Activated CD4-positive, alpha-beta T cell treated with anti-CD3 and anti-CD28 coated beads, Interleukin-10, Interleukin-2, amounts not matched to agents 100 ng/mL and 50 ng/mL, durations not matched to agents 16 hours and 8 hours (primary cell): ENCODE results near the gene QRICH2.
"Not testable (repeated sequence)": the region's sequence is repeated elsewhere in the genome, so short reads cannot be mapped to it uniquely, and the experiment has no call there.

Experiments used
- DNase-seq: peaks from one replicate; pipeline ENCODE4 v3.0.0-alpha.2; 2020

QRICH2 gene

DNA sequence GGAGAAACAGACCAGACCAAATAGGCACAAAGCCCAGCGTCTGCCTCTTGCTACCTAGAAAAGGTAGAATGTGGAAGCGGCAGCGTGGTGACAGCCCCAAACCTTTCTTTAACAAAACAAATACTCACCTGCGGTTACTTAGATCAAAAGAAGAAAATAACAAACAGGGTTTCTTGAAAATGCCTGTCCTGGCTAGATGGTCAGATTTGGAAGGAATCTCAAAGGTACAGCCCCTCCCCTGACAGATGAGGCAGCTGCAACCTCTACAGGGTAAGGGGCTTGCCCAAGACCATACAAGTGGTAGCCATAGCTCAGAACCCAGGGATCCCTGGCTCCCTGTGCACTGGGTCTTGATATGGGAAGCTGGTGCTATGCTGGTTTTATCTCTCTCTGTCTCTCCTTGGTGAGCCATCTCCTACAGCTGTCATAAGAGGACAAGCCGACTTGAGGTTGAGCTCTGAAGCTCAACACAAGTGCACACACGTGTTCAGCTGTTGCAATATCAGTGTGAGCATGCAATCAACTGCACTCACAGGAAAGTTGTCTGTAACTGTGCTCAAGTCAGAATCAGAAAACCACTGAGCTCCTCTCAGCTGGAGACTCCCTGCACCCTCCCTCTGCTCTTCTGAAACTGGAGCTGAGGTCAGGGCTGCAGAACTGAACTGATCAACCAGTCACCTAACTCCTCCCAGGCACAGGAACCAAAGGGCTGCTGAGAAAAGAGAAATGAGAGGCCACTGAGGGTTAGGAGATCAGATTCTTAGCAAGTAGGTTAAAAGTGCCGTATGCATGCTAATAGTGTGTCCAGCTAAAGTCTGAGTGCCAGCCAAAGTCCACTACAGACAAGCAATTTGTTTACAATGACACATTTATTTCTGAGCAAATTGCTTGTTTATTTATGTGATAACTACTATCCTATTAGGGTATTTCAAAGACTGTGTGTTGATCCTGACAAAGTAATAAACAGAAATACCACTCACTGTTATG is 61.7 kb downstream of the QRICH2 start:
- DNase-seq: peak; percentile 97

DNA sequence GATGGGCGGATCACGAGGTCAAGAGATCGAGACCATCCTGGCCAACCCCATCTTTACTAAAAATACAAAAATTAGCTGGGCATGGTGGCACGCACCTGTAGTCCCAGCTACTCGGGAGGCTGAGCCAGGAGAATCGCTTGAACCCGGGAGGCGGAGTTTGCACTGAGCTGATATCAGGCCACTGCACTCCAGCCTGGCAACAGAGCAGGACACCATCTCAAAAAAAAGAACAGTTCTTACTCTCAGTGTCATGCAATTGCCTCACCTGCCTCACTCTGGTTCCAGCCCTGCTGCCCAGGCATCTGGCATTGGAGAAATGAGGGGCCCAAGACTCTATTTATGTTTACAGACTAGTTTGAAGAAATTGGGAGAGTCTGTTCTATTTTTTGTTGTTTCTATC is 63.4 kb downstream of the QRICH2 start:
- not testable (repeated sequence) for DNase-seq

DNA sequence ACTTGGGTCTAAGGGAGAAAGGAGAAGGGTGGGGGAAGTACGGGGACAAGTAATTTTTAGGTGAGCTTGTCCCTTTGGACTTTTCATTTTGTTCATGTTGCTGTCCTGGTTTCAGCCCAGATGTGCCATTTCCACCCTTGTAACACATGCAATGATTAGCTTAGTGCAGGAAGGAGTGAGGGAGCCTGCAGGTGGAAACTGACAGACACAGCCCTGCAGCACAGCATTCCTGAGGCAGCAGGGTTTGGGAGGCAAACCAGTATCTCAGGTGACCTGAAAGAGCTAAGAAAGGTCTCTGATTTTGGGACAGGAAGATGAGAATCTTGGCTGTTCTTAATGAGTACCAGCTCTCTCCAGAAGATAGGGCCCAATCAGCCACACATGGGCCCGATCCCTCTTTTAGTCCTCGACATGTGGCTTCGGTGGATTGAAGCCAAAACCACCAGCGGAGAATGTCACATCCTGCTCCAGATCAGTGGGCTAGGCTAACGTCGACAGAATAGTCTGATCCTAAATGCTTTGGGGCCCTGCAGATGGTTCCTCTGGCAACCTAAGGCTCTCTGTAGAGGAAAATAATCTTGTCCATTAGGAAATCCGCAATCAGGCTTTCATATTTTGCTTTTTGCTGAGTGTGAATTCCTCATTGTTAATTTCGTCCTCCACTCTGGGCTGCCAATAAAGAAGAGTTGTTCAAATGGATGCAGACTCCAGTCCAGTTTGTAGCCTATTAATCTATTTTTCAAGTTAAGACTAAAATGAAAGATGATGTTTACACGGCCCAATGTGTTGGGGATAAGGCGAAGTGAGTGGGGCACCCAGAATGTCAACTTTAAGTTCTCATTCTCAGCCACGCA is 64.0 kb downstream of the QRICH2 start:
- no peak for DNase-seq

DNA sequence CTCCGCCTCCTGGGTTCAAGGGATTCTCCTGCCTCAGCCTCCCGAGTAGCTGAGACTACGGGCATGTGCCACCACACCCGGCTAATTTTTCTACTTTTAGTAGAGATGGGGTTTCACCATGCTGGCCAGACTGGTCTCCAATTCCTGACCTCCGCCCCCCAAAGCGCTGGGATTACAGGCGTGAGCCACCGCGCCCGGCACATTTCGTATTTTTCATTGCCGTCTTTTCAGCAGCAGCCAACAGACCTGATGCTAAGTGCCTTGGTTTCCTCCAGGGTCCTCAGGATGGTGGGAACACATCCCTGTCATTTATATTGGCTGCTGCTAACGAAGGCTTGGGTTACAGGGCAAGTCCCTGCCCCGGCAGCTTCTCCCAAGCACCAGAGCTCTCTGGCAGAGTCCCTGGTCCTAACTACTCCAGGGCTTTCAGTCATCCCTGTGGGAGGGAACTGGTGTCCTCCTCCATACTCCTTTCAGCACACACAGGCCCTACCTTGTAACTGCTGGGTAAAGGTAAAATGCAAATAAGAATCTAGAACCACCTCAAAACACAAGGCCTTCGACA is 66.3 kb downstream of the QRICH2 start:
- DNase-seq: no peak

DNA sequence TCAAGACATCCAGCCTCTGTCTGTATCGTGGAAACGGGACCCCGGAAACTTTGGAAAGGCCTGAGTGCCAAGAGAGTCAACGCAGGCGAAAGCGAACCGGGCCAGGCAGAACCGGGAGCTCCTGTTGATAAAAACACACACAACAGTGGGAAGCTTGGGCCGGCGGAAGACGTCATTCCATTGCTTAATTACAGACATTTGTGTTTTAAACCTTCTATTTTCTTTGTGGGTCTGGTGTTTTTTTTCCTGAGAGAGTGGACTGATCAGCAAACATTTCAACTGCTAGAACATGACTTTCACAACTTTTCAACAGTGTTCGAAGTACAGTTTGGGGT is 66.9 kb downstream of the QRICH2 start:
- no peak for DNase-seq

DNA sequence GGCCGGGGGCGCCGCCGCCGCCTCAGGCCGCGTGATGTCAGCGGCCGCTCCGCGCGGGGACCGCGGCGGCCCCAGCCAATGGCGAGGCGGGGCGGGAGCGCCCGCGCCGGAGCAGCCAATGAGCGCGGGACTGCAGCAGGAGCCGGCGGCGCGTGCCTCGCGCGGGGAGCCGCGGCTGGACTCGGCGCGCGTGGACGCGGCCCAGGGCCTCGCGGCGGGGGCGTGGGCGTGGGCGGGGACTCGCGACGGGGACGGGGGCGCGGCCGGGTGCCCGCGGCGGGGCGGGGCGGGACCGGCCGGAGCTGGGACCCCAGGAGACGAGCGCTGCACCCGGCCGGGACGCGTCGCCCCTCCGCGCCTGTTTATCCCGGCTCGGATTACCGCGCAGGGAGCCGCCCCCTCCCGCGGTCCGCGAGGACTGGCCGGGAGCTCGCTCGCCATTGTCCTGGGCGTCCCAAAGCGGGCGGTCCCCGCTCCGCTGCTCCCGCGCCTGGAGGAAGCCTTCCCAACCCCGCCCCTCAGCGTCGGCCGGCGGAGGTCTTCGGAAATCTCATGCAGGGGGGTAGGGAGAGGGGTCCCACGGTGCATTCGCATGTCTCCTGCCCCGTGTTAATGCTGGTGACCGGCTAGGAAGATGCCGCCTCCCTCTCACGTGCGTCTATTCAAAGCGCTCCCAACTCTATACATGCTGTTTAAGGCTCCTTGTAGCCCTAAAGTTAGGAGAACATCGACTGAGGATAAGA is 67.4 kb downstream of the QRICH2 start, which contains the start of gene RNF157:
TSS of gene RNF157 (minus strand) at position 33 of the 743 bp plus-strand sequence. CDS start 253 bp downstream, outside the sequence.
- DNase-seq: peak; percentile 73

DNA sequence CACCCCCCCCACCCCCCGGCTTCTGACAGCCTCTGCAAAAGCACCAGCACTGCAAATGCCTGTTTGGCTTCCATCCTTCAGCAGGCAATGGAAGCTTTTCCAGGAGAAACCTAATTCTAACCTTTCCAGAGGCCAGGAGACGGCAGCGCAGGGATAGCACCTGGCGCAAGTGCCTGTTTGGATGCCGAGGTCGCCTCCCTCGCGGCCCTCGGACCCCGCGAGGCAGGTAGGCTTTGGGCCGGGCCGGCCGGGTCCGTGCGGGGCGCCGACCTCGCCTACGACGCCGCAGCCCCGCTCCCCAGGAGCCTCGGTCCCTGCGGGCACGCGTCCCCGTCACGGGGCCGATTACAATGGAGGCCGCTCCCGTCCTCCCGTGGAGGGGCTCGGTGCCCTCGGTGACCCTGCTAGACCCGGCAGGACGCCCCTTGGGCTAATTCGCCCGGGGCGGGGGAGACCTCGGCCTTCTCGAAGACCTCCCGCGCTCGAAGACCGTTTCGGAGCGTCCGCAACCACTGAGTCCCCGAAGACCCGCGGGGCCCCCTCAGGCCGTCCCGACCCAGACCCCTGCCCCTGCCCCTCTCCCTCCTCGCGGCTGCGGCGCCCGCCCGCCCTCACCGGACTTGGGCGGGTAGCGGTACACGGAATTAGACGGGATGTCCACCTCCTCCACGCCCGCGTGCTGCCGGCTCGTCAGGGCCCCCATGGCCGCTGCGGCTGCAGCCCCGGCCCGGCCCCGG is 68.4 kb downstream of the QRICH2 start:
- no peak for DNase-seq

DNA sequence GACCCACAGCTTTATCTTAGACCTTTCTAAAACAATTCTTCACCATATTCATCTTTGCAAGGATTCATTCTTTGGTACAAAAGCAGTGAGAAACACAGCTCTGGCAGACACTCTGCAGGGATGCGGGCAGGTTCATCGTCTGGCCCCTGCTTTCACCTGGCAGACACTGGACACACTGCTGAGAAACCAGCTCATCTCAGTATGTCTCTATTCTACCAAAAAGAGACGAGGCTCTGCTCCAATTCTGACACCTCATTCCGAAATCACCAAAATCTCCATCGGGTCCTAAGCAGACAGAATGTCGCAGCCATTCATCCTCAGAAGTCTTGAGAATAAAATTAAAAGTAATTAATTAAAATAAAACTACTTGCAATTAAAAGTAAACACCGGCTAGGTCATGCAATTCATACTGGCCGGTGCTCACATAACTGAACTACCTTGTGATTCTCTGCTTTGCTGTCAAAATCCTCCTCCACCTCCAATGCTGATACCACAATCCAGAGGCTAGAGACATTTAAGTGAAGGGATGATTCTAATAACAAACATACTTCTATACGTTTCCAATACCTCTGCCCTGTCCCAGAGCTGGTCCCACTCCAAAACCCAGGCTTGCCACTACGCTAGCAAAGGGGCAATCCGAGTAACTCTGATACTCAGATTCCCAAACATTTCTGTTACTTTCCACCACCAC is 69.1 kb downstream of the QRICH2 start:
- DNase-seq: no peak

DNA sequence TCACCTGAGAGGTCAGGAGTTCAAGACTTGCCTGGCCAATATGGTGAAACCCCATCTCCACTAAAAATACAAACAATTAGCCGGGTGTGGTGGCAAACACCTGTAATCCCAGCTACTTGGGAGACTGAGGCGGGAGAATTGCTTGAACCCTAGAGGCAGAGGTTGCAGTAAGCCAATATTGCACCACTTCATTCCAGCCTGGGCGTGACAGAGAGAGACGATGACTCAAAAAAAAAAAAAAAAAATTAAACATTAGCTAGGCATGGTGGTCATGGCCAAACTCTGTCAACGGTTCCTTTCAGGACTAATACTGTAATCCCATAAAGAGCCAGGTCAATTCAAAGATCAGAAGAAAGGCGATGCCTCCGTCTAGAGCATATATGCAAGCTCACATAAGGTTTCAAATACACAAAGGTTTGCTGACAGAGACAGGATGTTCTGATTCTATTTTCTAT is 70.2 kb downstream of the QRICH2 start:
- DNase-seq: no peak

DNA sequence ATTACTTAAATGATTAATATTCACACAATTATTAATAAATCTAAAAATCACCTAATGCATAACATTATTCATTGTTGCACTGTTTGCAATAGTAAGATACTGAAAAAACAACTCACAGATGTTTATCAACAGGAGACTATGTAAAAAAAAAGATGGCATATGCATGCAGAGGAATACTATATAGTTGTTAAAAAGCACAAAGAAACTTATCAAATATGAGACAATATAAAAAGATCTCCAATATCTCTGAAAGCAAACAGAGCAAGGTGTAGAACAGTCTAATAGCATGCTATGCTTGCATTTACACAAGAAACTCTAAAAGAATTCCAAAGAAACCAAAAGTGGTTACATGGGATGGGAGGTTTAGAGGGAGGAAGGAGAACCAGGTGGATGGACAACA is 71.5 kb downstream of the QRICH2 start:
- DNase-seq: no peak

DNA sequence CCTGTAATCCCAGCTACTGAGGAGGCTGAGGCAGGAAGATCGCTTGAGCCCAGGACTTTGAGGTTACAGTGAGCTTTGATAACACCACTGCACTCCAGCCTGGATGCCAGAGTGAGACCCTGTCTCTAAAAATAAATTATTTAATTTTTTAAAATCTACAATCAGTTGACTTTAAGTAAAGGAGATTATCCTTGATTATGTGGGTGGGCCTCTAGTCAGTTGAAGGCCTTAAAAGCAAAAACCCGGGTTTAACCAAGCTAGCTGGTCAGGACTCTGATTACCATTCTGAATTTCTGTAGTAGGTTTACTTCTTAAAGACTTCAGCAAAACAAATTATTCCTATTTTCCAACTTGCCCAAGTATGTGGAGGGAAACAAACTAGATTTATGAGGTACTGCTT is 72.2 kb downstream of the QRICH2 start:
- no peak for DNase-seq

DNA sequence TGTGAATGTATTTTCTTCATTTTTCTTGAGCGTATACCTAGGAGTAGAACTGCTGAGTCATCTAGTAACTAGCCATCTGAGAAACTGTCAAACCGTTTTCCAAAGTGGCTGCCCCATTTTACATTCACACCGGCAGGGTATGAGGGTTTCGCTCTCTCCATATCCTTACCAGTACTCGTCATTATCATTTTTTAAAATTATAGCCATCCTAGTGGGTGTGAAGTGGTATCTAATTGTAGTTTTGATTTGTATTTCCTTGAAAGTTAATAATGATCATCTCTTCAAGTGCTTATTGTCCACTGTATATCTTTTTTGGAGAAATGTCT is 73.8 kb downstream of the QRICH2 start:
- DNase-seq: peak; percentile 83

DNA sequence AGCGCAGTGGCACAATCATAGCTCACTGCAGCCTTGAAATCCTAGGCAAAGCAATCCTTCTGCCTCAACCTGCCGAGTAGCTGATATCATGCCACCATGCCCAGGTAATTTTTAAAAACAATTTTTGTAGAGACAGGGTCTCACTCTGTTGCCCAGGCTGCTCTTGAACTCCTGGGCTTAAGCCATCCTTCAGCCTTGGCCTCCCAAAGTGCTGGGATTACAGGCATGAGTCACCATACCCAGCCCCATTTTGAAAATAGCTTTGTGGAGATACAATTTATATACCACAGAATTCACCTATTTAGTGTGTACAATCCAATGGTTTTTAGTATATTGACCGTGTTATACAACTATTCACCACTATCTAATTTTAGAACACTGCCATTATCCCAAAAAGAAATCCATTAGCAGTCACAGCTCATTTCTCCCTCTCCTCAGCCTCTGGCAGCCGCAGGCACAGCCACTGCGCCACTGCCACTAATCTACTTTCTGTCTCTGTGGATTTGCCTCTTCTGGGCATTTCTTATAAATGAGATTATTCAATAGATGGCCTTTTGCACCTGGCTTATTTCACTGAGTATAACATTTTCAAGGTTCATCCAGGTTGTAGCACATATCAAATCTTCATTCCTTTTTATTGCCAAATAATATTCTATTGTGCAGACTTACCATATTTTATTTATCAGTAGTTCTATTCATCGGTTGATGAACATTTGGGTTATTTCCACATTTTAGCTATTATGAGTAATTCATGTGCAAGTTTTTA is 74.3 kb downstream of the QRICH2 start:
- no peak for DNase-seq

DNA sequence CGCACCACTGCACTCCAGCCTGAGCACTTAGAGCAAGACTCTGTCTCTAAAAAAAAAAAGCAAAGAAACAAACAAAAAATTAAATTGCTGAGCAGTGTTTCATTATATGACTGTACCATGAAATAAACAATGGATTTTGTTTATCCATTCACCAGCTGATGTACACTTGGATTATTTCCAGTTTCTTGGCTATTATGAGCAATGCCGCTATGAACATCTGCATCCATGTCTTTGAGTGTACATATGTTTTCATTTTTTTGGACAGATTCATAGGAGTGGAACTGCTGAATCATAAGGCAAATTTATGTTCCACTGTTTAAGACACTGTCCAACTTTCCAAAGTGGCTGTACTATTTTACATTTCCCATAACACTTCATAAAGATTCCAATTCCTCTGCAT is 75.7 kb downstream of the QRICH2 start:
- no peak for DNase-seq

DNA sequence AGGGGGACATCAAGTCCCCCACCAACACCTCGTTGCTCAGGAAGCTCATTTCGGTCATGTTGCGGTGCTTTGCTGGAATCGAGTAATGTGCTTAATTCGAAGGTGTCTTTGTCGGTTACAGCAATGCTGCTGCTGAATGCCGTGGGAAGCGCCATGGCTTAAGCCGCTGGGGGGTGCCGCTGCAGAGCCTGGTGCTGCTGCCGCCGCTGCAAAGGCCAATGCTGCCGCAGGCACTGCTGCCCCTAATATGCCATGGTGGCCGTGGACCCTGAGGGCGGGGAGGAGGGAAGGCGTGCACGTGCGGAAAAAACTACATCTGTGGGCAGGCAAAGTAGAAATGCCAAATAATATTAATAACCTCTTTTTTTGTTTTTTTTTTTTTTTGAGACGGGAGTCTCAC is 81.3 kb downstream of the QRICH2 start:
- not testable (repeated sequence) for DNase-seq

DNA sequence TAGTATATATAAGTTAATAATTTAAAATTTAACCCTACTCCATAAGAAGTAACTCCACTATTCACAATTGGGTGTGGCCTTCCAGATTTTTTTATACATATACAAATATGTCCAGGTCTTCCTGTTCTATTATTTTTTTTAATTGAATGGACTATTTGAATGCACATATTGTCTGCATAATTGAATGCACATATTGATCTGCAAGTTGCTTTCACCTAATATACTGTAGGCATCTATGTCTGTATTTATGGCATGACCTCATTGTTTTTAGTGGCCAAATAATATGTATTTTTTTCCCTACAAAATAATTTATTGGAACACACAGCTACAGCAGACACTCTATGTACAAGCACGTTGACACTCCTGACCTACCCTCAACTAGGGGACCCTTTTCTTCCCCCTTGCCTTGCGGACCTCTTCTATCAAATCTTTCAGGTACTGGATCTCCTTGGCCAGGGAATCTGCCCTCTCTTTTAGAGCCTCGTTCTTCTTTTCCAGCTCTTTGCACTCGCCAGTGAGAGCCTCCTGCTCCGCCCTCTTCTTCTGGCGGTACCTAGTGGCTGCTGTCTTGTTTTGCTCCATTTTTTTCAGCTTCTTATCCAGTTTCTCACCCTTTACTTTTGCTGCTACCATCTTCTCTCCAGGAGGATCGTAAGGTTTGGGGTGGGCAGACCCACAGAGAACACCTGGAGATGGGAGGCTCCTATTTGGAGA is 82.5 kb downstream of the QRICH2 start:
- not testable (repeated sequence) for DNase-seq
